22Rv1 (cell line): ENCODE data around the gene TLL2.

Experiments
- CTCF ChIP-seq: fragments of 450-650 bp; IDR thresholded peaks from 2 replicates; pipeline ENCODE4 v1.5.1; 2017; ENCODE audit warnings: mild to moderate bottlenecking
- ZFX ChIP-seq: fragments of 450-650 bp; IDR thresholded peaks from 2 replicates; pipeline ENCODE4 v1.6.1; 2017; ENCODE audit warnings: antibody characterized with exemption, borderline replicate concordance

GRCh38 chr10:96370584-96371157, 143.1 kb downstream of the TLL2 start:
- TF ChIP-seq CTCF (peak; percentile 90), ZFX (no peak)
